ENCODE data around the gene HUWE1. TPM values are rescaled to one million over a fixed set of nuclear protein-coding genes. Genes with fewer than 3 reads are reported as not detected.

HUWE1 gene
- total RNA-seq, 1 donor = 167 TPM

DNA sequence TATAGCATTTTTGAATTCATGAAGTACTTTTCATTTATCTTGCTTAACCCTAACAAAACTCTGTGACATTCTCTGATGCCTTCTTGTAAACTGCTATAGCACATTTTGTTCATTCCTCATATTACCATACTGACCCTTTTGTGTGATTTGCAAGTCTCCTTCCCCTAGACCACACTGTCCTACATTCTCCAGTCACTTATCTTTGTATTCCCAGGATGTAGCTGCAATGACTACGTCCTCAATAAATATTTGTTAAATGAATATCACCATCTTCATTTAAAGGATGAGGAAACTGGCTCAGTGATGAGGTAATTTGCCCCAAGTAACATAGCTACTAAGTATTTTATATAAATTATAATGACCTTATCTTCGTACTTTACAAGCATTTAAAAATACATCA, 11.9 kb downstream of the HUWE1 start:
- TF ChIP-seq, protein P1, sequence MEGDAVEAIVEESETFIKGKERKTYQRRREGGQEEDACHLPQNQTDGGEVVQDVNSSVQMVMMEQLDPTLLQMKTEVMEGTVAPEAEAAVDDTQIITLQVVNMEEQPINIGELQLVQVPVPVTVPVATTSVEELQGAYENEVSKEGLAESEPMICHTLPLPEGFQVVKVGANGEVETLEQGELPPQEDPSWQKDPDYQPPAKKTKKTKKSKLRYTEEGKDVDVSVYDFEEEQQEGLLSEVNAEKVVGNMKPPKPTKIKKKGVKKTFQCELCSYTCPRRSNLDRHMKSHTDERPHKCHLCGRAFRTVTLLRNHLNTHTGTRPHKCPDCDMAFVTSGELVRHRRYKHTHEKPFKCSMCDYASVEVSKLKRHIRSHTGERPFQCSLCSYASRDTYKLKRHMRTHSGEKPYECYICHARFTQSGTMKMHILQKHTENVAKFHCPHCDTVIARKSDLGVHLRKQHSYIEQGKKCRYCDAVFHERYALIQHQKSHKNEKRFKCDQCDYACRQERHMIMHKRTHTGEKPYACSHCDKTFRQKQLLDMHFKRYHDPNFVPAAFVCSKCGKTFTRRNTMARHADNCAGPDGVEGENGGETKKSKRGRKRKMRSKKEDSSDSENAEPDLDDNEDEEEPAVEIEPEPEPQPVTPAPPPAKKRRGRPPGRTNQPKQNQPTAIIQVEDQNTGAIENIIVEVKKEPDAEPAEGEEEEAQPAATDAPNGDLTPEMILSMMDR (IDR thresholded peaks at IDR 0.05; ENCODE audit: insufficient read depth, low read depth, low read length) = no peak
- peak; percentile 7 for DNase-seq (ENCODE audit: low read depth)
- no peak overlapping the region for H3K4me3 ChIP-seq (ENCODE audit: low read depth, low read length)

DNA sequence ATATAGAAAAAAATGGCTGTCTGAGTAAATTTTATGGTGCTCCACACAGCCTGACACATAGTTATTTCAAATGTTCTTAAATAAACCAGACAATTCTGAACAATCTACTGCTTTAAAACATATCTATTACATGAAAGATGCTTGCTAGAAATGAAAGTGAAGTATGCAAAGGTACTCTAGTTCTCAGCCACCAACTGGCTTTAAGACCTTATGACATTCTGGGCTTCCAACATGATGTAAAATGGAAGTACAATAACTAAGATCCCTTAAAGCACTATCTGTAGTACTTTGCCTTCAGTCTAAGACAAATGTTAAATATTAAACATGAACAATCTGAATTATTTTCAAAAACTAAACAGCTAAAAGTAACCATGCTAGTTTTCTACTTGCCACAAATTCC, 17.3 kb downstream of the HUWE1 start:
- TF ChIP-seq, protein P1 (IDR thresholded peaks at IDR 0.05; ENCODE audit: insufficient read depth, low read depth, low read length) = no peak
- no peak for DNase-seq (ENCODE audit: low read depth)

DNA sequence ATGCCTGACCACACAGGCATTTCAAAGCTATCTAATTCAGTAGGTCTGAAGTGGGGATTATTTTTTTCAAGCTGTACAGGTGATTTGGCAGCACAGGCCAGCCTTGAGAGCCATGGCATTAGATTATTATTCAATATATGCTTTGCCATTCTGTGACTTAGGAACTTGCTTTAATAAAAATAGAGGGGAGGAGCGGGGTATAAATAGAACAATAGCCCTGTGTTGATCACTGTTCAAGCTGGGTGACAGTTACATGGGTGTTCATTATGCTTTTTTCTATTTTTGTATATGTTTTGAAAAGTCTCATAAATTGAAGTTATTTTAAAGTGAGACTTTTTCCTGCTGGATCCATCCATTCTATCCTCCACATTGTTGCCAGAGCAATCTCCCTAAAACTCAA, 20.3 kb downstream of the HUWE1 start:
- TF ChIP-seq, protein P1 (IDR thresholded peaks at IDR 0.05; ENCODE audit: insufficient read depth, low read depth, low read length) = no peak
- no peak for DNase-seq (ENCODE audit: low read depth)
- no peak overlapping the region for H3K4me3 ChIP-seq (ENCODE audit: low read depth, low read length)

More for the DNA sequence above, 17.3 kb downstream of the HUWE1 start:
- no peak overlapping the region for H3K4me3 ChIP-seq (ENCODE audit: low read depth, low read length)

DNA sequence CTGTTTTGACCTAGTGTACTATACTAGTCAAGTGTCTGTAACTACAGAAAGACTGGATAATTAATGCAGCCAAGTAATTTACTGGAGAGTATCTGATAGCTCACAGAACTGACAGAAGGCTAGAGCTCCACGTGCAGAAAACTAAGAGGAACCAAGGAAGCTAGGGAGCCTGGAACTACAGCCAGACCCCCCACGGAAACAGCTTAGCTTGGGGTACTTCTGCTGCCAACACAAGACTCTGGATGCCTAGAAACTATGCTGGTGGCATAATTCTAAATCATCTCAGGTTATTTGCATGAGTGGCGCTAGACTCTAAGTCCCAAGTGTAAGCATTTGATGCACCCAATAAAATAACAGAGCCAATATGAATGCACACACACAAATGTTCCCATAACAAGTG, 26.5 kb downstream of the HUWE1 start:
- no peak for DNase-seq (ENCODE audit: low read depth)
- no peak overlapping the region for H3K4me3 ChIP-seq (ENCODE audit: low read depth, low read length)
- TF ChIP-seq, protein P1 (IDR thresholded peaks at IDR 0.05; ENCODE audit: insufficient read depth, low read depth, low read length) = no peak

DNA sequence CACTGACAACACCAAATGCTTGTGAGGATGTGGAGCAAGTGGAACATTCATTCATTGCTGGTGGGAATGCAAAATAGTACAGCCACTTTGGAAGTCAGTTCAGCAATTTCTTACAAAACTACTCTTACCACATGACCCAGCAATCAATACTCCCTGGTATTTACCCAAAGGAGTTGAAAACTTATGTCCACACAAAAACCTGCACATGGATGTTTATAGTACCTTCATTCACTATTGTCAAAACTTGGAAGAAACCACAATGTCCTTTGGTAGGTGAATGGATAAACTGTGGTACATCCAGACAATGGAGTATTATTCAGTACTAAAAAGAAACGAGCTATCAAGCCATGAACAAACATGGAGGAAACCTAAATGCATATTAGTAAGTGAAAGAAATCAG, 27.5 kb downstream of the HUWE1 start:
- DNase-seq (ENCODE audit: low read depth) = no peak
- TF ChIP-seq, protein P1 (IDR thresholded peaks at IDR 0.05; ENCODE audit: insufficient read depth, low read depth, low read length) = no peak
- no peak overlapping the region for H3K4me3 ChIP-seq (ENCODE audit: low read depth, low read length)

DNA sequence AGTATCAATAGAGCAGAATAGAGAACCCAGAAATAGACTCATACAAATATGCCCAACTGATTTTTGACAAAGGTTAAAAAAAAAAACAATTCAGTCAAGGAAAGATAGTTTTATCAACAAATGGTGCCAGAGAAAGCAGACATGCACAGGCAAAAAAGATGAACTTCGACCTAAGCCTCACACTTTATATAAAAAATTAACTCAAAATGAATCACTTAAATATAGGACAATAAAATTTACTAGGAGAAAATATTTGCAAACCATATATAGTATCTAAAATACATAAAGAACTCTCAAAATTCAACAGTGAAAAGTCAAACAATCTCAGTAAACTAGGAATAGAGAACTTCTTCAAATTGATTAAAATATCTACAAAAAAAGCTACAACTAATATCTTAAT, 29.7 kb downstream of the HUWE1 start:
- no peak for DNase-seq (ENCODE audit: low read depth)
- H3K4me3 ChIP-seq (ENCODE audit: low read depth, low read length) = no peak overlapping the region
- TF ChIP-seq, protein P1 (IDR thresholded peaks at IDR 0.05; ENCODE audit: insufficient read depth, low read depth, low read length) = no peak

DNA sequence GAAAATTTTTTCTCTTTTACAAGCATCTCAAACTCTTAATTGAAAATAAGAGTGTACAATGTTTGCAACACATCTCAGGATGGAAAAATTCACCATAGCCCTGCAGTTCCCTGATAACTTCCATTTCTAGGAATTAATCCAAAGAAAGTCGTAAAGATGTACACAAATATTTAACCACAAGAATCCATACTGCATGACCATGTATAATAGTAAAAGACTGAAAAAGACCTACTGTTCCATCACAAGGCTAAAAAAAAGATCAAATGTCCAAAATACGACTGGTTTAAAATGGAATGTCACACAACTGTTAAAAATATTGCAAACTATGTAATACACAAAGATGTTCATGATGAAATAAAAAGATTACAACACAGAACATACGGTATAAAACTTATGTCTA, 32.1 kb downstream of the HUWE1 start:
- no peak overlapping the region for H3K4me3 ChIP-seq (ENCODE audit: low read depth, low read length)
- TF ChIP-seq, protein P1 (IDR thresholded peaks at IDR 0.05; ENCODE audit: insufficient read depth, low read depth, low read length) = no peak
- DNase-seq (ENCODE audit: low read depth) = peak; percentile 70
